SK-N-MC (cell line): ENCODE results near the gene TM7SF2.
"Not testable (repeated sequence)": the region's sequence is repeated elsewhere in the genome, so short reads cannot be mapped to it uniquely, and the experiment has no call there.

Experiments
- DNase-seq: peaks from one replicate; pipeline ENCODE4 v3.0.0-alpha.2; 2011; ENCODE audit warnings: low read depth, low spot score
- H3K27ac ChIP-seq: fragments of 200-600 bp; sonication (generic); 2 replicates; pipeline ENCODE4 v1.5.1; 2016; ENCODE audit warnings: mixed run types
- H3K36me3 ChIP-seq: fragments of 200-600 bp; sonication (generic); 2 replicates; pipeline ENCODE4 v1.6.1; 2017; ENCODE audit warnings: antibody characterized with exemption, low read length, mixed read lengths; ENCODE audit not compliant: insufficient read depth
- H3K4me3 ChIP-seq: fragments of 200-600 bp; sonication (generic); 2 replicates; pipeline ENCODE4 v1.5.1; 2016
- H3K9ac ChIP-seq: fragments of 200-600 bp; sonication (generic); 2 replicates; pipeline ENCODE4 v1.8.0; 2017; ENCODE audit warnings: mixed run types, mixed read lengths; ENCODE audit not compliant: insufficient read length
- H3K9me3 ChIP-seq: fragments of 200-600 bp; sonication (generic); 2 replicates; pipeline ENCODE4 v1.6.1; 2017; ENCODE audit warnings: low read depth, mild to moderate bottlenecking, antibody characterized with exemption, low read length, moderate library complexity, mixed read lengths
- EZH2 ChIP-seq: fragments of 200-600 bp; sonication (generic); IDR thresholded peaks from one replicate; pipeline ENCODE4 v1.6.1; 2017; ENCODE audit warnings: antibody characterized with exemption
- FOXP2 ChIP-seq: optimal IDR thresholded peaks from 2 replicates; pipeline ENCODE3; 2011; ENCODE audit warnings: mild to moderate bottlenecking, moderate library complexity; ENCODE audit not compliant: insufficient read depth; ENCODE audit errors: extremely low read length, control extremely low read depth
- POLR2AphosphoS5 ChIP-seq: IDR thresholded peaks from 2 replicates; pipeline ENCODE4 v1.6.1; 2012; ENCODE audit warnings: mild to moderate bottlenecking, low read depth, low read length, borderline replicate concordance

The TM7SF2 gene

DNA sequence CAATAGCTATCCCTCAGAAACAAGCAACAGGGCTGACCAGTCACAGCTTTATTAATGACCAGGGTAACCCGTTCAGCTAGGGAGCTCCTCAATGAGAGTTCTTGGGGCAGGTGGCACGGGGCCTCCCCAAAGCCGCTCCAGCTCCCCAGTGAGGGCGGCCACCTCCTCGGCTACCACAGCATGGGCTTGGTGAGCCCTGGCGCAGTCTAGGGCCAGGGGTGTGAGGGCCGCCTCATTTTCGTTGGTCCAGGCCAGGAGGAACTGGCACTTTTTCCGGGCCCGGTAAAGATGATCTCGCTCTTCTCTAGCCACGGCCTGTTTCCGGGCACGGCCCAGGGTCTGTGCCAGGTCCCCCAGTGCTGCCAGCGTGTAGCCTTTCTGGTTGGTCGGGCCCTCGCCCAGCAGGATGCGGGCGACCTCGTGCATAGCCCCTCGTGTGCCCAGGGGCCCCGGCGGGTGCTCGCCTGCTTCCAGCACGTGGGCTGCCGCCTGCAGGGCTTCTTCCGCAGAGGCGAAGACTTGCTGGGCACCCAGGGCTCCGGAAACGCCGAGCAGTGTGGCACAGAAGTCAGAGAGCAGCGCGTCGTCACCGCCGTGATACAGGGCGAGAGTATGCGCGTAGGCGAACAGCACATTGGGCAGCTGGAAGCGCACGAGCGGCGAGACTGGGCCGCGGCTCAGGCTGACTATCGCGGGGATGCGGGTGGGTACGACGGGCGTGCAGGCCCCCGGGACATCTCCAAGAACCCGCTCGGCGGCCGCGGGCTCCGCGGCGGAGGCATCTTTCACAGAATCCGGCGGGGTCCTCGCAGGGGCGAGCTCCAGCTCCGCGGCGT, 4.9 kb downstream of the TM7SF2 start:
- H3K9me3 ChIP-seq, result no peaks in the 10 kb centered on the region
- H3K9ac ChIP-seq, result peak overlapping the region; percentile 91
- no peak for TF ChIP-seq FOXP2
- TF ChIP-seq POLR2AphosphoS5, result 0 out of 2 replicates have a peak, but pooled peaks have one; percentile 39
- DNase-seq, result no peak
- H3K27ac ChIP-seq, result peak overlapping the region; percentile 49
- H3K4me3 ChIP-seq, result peak overlapping the region; percentile 82
- peaks cover 34% of the 10 kb centered on the region for H3K36me3 ChIP-seq

GRCh38 chr11:65117206-65118096, 5.8 kb downstream of the TM7SF2 start, which contains the start of gene ZNHIT2:
ZNHIT2 (minus strand) TSS chr11:65117701; CDS start chr11:65117653, 48 bp downstream.
- TF ChIP-seq POLR2AphosphoS5, result peak; percentile 90
- TF ChIP-seq EZH2, result no peak
- peak; percentile 96 for TF ChIP-seq FOXP2
- peak; percentile 96 for DNase-seq
- peak within 1 kb of the TSS; percentile 49 for H3K27ac ChIP-seq
- H3K4me3 ChIP-seq, result peak within 1 kb of the TSS; percentile 82
- H3K9ac ChIP-seq, result peak within 1 kb of the TSS; percentile 91
- H3K36me3 ChIP-seq, result peaks cover 34% of the 10 kb centered on the region
- no peaks in the 10 kb centered on the region for H3K9me3 ChIP-seq

DNA sequence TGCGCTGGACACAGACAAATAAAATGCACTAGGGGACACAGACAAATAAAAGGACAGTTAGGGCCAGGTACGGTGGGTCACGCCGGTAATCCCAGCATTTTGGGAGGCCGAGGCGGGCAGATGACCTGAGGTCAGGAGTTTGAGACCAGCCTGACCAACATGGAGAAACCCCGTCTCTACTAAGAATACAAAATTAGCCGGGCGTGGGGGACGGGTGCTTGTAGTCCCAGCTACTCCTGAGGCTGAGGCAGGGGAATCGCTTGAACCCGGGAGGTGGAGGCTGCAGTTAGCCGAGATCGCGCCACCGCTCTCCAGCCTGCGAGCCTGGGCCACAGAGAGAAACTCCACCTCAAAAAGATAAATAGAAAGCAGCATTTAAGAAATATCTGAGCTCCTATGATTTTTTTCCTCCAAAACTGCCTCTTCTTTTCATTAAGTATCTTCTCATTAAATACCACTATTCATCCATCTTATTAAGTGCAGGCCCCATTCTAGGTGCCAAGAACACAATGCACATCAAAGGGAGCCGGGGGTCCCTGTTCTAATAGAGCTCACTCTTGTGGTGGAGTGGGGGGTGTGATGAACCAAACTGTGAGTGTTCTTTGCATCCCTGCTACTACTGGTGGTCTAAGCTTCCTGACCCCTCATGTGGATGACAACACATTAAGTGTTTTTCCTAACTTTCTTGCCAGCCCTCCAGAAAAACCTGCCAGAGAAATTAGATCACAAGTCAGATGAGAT, 6.6 kb downstream of the TM7SF2 start:
- H3K36me3 ChIP-seq, result peaks cover 34% of the 10 kb centered on the region
- no peak for DNase-seq
- no peak overlapping the region for H3K4me3 ChIP-seq
- no peaks in the 10 kb centered on the region for H3K9me3 ChIP-seq
- H3K27ac ChIP-seq, result 0 out of 2 replicates have a peak overlapping the region, but pooled peaks have one; percentile 23
- TF ChIP-seq EZH2 (no peak), POLR2AphosphoS5 (no peak), FOXP2 (no peak)
- no peak overlapping the region for H3K9ac ChIP-seq

GRCh38 chr11:65118891-65119669, 7.4 kb downstream of the TM7SF2 start:
- not testable (repeated sequence) for H3K4me3 ChIP-seq, H3K9ac ChIP-seq, H3K9me3 ChIP-seq, H3K27ac ChIP-seq, DNase-seq
- peaks cover 34% of the 10 kb centered on the region for H3K36me3 ChIP-seq

GRCh38 chr11:65119670-65119995, 8.0 kb downstream of the TM7SF2 start:
- no peak for TF ChIP-seq EZH2
- no peak for TF ChIP-seq FOXP2
- TF ChIP-seq POLR2AphosphoS5, result no peak
- H3K27ac ChIP-seq, result no peak overlapping the region
- H3K9me3 ChIP-seq, result no peaks in the 10 kb centered on the region
- H3K9ac ChIP-seq, result no peak overlapping the region
- no peak for DNase-seq
- peaks cover 38% of the 10 kb centered on the region for H3K36me3 ChIP-seq
- H3K4me3 ChIP-seq, result no peak overlapping the region

GRCh38 chr11:65120831-65121230, 9.2 kb downstream of the TM7SF2 start:
- H3K36me3 ChIP-seq, result peaks cover 44% of the 10 kb centered on the region
- no peak for DNase-seq
- no peak for TF ChIP-seq FOXP2
- TF ChIP-seq POLR2AphosphoS5, result no peak
- TF ChIP-seq EZH2, result no peak
- H3K4me3 ChIP-seq, result peak overlapping the region; percentile 78
- peak overlapping the region; percentile 98 for H3K9ac ChIP-seq
- no peaks in the 10 kb centered on the region for H3K9me3 ChIP-seq
- no peak overlapping the region for H3K27ac ChIP-seq

GRCh38 chr11:65121447-65121864, 9.8 kb downstream of the TM7SF2 start:
- TF ChIP-seq EZH2 (no peak), FOXP2 (no peak), POLR2AphosphoS5 (no peak)
- H3K36me3 ChIP-seq, result peaks cover 49% of the 10 kb centered on the region

More at GRCh38 chr11:65121447-65121864, 9.8 kb downstream of the TM7SF2 start:
- Histone ChIP-seq H3K27ac (peak overlapping the region; percentile 73; the same call in 1 of the 2 replicates), H3K4me3 (peak overlapping the region; percentile 78), H3K9me3 (no peaks in the 10 kb centered on the region), H3K9ac (peak overlapping the region; percentile 98)
- no peak for DNase-seq
